ENCODE results near the gene DOCK2. TPM values are rescaled to one million over a fixed set of nuclear protein-coding genes. Genes with fewer than 3 reads are reported as not detected.
A peak's percentile ranks its signal among the peaks of the same experiment; 100 is the strongest.

DOCK2 gene
- total and polyA plus RNA-seq, 2 of the 8 experiments (the other 6 are each of a cell fraction or from before 2014, with no cell fraction given): 3.9 to 5.7 TPM

GRCh38 chr5:169778622-169779596 lies 141.8 kb downstream of the DOCK2 start:
- H3K9ac ChIP-seq (replicated peaks in 1 of 4; ENCODE audit: extremely low read depth in 1 of 4, low read depth in 3 of 4, low read length in 3 of 4): no peak overlapping the region
- 0 out of 2 replicates have a peak overlapping the region, but pooled peaks have one; percentile 13 for H2AK5ac ChIP-seq (ENCODE audit: low read depth, low read length)
- 87% methylated on average over 7 of the region's 7 CpGs; no CpG with 5 or more reads in 1 of the 2 experiments for WGBS, 2 experiments (ENCODE audit: extremely low coverage in 1 of 2, insufficient coverage in 1 of 2, insufficient read length in 1 of 2, insufficient replicate concordance in 2 of 2, low coverage in 1 of 2, low lambda C conversion rate in 2 of 2, missing lambda C conversion rate in 1 of 2)
- H2BK12ac ChIP-seq (ENCODE audit: low read depth, low read length): 0 out of 2 replicates have a peak overlapping the region, but pooled peaks have one; percentile 27
- no peaks in the 10 kb centered on the region for H3K79me1 ChIP-seq (ENCODE audit: low read depth, low read length)
- no peak overlapping the region for H4K91ac ChIP-seq (replicated peaks; ENCODE audit: insufficient read length, low read length)
- peaks cover 0 to 4% (median 1%) of the 10 kb centered on the region in 4 experiments; a peak in 2 of 7 replicates for H3K4me1 ChIP-seq (replicated peaks in 1 of 4; ENCODE audit: control insufficient read depth in 3 of 4, insufficient read depth in 4 of 4, low read length in 3 of 4)
- no peak overlapping the region for H3K27ac ChIP-seq (ENCODE audit: low read depth, low read length)
- no peaks in the 10 kb centered on the region for H3K36me3 ChIP-seq (ENCODE audit: control insufficient read depth in 2 of 4, insufficient read depth in 4 of 4, low read length in 3 of 4)
- no peak overlapping the region for H2BK20ac ChIP-seq (ENCODE audit: low read length)
- no peak overlapping the region for H4K8ac ChIP-seq (ENCODE audit: extremely low read depth, insufficient read depth, low read length)
- no peak overlapping the region for H3K23ac ChIP-seq (ENCODE audit: insufficient read length)
- DNase-seq (ENCODE audit: low read depth in 1 of 2, low spot score in 2 of 2): no peak
- H3K4me3 ChIP-seq (ENCODE audit: extremely low read depth in 1 of 4, insufficient read depth in 2 of 4, low read depth in 3 of 4, low read length in 4 of 4): no peak overlapping the region
- H4K5ac ChIP-seq (ENCODE audit: insufficient read length, low read depth, low read length): no peak overlapping the region
- H2BK120ac ChIP-seq (replicated peaks; ENCODE audit: low read depth, low read length): no peak overlapping the region
- peak overlapping the region; percentile 41 for H3K4ac ChIP-seq (replicated peaks; ENCODE audit: insufficient read length, low read depth, low read length)
- H3K56ac ChIP-seq (replicated peaks; ENCODE audit: insufficient read length, low read depth, low read length): no peak overlapping the region
- H3K23me2 ChIP-seq (ENCODE audit: low read depth, low read length): no peaks in the 10 kb centered on the region
- no peaks in the 10 kb centered on the region for H3K27me3 ChIP-seq (replicated peaks in 1 of 4; ENCODE audit: control insufficient read depth in 3 of 4, extremely low read depth in 1 of 4, insufficient read depth in 3 of 4, low read length in 3 of 4)
- no peak overlapping the region for H2BK15ac ChIP-seq (ENCODE audit: low read length)
- no peaks in the 10 kb centered on the region for H4K20me1 ChIP-seq (replicated peaks in 1 of 2; ENCODE audit: control insufficient read depth in 1 of 2, insufficient read depth in 2 of 2, low read length in 2 of 2)
- no peaks in the 10 kb centered on the region for H3K9me3 ChIP-seq (ENCODE audit: insufficient read depth in 2 of 2, low read depth in 1 of 2, low read length in 1 of 2)
- H2AFZ ChIP-seq (ENCODE audit: low read length): no peak overlapping the region
- H3K18ac ChIP-seq (ENCODE audit: extremely low read depth, low read length): no peak overlapping the region
- H2BK5ac ChIP-seq (ENCODE audit: low read depth, low read length): no peak overlapping the region
- H3K79me2 ChIP-seq (ENCODE audit: control insufficient read depth in 1 of 2, insufficient read depth in 2 of 2, low read length in 2 of 2): no peaks in the 10 kb centered on the region
- H3K14ac ChIP-seq (ENCODE audit: insufficient read length): no peak overlapping the region
- ChIA-PET CTCF (ENCODE audit: partially characterized antibody) (interaction anchor here (0.6 to 2.5 kb wide), 7 partner anchors 9 to 1371 kb away, joined by 3 to 9 read pairs (median 4); partner anchors contain the start of gene INSYN2B), POLR2A (ENCODE audit: partially characterized antibody) (interaction anchor here (1.0 kb wide), 1 partner anchor 9 kb away, joined by 3 read pairs; no protein-coding TSS in a partner anchor)
- FAIRE-seq: no peak
- no peak overlapping the region for H3K4me2 ChIP-seq (ENCODE audit: insufficient read depth in 1 of 2, low read depth in 2 of 2, low read length in 2 of 2)
- TF ChIP-seq, protein P1, sequence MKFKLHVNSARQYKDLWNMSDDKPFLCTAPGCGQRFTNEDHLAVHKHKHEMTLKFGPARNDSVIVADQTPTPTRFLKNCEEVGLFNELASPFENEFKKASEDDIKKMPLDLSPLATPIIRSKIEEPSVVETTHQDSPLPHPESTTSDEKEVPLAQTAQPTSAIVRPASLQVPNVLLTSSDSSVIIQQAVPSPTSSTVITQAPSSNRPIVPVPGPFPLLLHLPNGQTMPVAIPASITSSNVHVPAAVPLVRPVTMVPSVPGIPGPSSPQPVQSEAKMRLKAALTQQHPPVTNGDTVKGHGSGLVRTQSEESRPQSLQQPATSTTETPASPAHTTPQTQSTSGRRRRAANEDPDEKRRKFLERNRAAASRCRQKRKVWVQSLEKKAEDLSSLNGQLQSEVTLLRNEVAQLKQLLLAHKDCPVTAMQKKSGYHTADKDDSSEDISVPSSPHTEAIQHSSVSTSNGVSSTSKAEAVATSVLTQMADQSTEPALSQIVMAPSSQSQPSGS (IDR thresholded peaks at IDR 0.05; ENCODE audit: low read length): no peak
- TF ChIP-seq TCF12 (IDR thresholded peaks at IDR 0.05; ENCODE audit: low read depth, low read length) (no peak), SUZ12 (IDR thresholded peaks at IDR 0.05; ENCODE audit: low read length) (no peak), SP2 (IDR thresholded peaks at IDR 0.05; ENCODE audit: low read length) (no peak), FOSL1 (IDR thresholded peaks at IDR 0.05; ENCODE audit: insufficient read depth, low read depth, low read length) (no peak), RAD21 (IDR thresholded peaks at IDR 0.05 in 1 of 2, conservative IDR thresholded peaks at IDR 0.05 in 1 of 2; ENCODE audit: low read depth in 2 of 2, low read length in 2 of 2) (no peak), POLR2A (IDR thresholded peaks at IDR 0.05; ENCODE audit: control extremely low read depth in 1 of 2, low read depth in 2 of 2, low read length in 2 of 2) (no peak), ATF3 (IDR thresholded peaks at IDR 0.05; ENCODE audit: insufficient read depth, low read depth, low read length) (no peak), RXRA (IDR thresholded peaks at IDR 0.05; ENCODE audit: insufficient read depth, low read depth, low read length) (no peak)
